GM20431 (cell line): Measurements from ENCODE around the gene LTBR.

Experiments
- in situ Hi-C: fragments of 300-500 bp; cut with MseI, MboI; formaldehyde crosslinking; loops from one replicate; pipeline ENCODE4 v1.15.0; 2020; ENCODE audit warnings: low sequenced_read_pairs; ENCODE audit not compliant: unreplicated experiment

Gene LTBR

DNA sequence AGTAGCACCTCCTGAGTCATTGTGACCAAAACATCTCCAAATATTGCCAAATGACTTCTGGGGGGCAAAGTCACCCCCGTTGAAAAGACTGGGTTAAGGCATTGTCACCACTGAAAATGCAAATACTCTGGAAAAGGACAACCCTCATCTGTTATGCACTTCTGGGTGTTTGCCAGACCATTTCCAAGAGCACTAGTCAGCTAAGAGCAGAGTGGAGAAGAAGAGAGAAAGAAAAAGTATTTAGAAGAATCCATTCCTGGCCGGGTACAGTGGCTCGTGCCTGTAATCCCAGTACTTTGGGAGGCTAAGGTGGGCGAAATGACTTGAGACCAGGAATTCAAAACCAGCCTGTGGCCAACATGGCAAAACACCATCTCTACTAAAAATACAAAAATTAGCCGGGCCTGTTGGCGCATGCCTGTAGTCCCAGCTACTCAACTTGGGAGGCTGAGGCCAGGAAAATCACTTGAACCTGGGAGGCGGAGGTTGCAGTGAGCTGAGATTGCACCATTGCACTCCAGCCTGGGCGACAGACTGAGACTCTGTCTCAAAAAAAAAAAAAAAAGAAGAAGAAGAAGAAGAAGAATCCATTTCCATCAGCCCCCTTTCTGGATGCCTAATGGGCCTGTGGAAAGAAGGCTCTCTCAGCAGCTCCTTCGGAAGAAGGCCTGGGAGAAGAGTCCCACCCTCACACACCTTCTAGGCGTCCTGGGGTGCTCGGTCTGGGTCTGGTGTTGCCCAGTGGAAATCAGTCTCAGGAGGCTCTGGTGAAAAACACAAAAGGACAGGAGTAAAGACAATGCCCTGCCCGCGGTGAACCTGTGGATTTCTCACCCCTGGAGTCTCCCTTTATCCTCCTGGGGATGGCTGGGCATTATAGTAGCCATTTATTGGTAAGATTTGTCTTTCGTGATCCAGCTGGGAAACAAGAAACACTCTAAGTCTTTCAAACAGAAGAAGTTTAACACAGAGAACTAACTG, 3.5 kb upstream of the LTBR start:
- in situ Hi-C loops: no loop called here

DNA sequence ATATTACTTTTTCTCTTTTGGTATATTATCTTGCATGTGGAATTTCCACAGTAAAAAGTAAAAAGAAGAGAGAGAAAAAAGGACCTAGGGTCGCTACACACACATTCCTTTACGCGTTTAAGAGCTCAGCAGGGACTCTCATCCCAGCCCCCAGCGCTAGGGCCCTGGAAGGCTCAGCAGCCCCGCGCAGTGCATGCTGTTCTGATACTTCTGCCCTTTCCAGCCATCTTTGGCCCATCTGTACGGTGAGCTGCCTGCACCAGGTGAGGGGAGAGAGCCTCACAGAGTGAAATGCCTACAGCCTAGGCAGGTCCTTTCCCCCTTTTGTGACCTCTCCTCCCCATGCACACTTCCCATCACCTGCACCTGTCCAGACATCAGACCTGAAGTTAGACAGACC, 1.6 kb upstream of the LTBR start:
- in situ Hi-C loops: no loop called here

DNA sequence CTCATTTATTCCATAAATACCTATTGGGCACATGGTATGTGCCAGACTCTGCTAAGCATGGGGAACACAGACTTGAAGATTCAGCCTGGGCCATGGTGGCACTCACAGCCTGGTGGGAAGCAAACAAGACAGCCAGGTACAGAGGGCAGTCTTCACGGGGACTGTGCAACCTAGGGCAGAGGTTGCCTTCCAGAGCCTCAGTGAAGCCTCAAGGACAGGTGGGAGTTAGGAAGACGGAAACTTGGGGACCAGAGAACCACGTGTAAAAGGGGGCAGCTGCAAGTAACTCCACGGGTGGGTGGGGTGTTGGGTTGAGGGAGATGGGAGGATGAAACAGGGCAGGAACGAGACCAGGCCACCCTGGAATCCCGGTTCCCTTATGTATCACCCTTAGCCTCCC, 980 bp upstream of the LTBR start:
- in situ Hi-C loops: no loop called here

DNA sequence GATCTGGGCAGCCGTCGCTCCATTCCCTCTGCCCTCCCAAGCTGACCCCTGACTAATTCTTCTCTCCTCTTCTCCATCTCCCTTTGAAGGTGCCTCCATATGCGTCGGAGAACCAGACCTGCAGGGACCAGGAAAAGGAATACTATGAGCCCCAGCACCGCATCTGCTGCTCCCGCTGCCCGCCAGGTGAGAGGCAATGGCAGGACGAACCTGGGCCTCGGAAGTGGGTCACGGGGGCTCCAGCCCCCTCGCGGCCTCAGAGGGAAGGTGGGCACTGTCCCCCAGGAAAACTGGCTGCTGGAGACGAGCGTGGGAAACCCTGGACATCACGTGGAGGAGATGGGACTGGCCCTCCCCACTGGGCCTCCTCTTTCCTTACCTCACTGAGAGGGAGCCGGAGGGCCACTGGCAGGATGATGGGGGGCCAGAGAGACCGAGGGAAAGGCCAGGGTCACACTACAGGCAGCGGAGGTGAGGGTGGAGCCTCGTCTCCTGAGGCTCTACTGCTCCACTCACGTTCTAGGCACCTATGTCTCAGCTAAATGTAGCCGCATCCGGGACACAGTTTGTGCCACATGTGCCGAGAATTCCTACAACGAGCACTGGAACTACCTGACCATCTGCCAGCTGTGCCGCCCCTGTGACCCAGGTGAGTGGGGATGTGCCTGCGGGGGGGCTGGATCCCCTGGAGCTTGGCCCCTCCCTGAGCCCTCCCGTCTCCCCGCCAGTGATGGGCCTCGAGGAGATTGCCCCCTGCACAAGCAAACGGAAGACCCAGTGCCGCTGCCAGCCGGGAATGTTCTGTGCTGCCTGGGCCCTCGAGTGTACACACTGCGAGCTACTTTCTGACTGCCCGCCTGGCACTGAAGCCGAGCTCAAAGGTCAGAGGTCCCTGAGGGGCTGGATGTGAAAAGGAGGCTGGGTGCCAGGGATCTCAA, 806 bp downstream of the LTBR start:
- in situ Hi-C loops: no loop called here

DNA sequence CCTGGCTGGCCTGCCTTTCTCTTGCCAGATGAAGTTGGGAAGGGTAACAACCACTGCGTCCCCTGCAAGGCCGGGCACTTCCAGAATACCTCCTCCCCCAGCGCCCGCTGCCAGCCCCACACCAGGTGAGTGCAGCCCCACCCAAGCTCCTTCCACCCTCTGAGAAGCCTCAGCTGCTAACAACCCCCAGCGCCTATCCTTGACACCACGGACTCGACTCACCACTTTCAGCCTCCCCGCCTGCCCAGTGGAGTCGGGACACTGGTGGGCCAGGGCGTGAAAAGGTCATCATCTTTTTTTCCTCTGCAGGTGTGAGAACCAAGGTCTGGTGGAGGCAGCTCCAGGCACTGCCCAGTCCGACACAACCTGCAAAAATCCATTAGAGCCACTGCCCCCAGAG, 2.1 kb downstream of the LTBR start:
- in situ Hi-C loops: no loop called here

- in situ Hi-C loops: no loop called here
Measured at GRCh38 chr12:6386491-6386890, 2.5 kb downstream of the LTBR start.

GRCh38 chr12:6387541-6387940, 3.6 kb downstream of the LTBR start:
- in situ Hi-C loops: no loop called here

GRCh38 chr12:6390084-6390799, 6.3 kb downstream of the LTBR start:
- in situ Hi-C loops: no loop called here

GRCh38 chr12:6391013-6391412, 7.1 kb downstream of the LTBR start:
- in situ Hi-C loops: no loop called here

GRCh38 chr12:6392504-6392903, 8.5 kb downstream of the LTBR start:
- in situ Hi-C loops: no loop called here

DNA sequence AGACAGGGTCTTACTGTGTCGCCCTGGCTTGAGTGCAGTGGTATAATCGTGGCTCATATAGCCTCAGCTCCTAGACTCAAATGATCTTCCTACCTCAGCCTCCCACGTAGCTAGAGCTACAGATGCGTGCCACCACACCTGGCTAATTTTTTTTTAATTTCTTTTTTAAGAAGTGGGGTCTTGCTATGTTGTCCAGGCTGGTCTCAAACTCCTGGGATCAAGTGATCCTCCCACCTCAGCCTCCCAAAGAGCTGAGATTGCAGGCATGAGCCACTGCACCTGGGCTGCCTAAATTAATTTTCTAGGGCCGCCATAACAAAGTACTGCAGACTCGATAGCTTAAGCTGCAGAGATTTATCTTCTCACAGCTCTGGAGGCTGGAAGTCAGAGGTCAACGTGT, 9.1 kb downstream of the LTBR start:
- in situ Hi-C loops: no loop called here

- in situ Hi-C loops: no loop called here
Measured at GRCh38 chr12:6394398-6394797, 10.4 kb downstream of the LTBR start.

GRCh38 chr12:6396031-6396430, 12.1 kb downstream of the LTBR start:
- in situ Hi-C loops: no loop called here

- in situ Hi-C loops: no loop called here
Measured at GRCh38 chr12:6399884-6400644, 16.1 kb downstream of the LTBR start.

GRCh38 chr12:6404390-6404789, 20.4 kb downstream of the LTBR start:
- in situ Hi-C loops: no loop called here

- in situ Hi-C loops: no loop called here
Measured at GRCh38 chr12:6405963-6406362, 22.0 kb downstream of the LTBR start.

DNA sequence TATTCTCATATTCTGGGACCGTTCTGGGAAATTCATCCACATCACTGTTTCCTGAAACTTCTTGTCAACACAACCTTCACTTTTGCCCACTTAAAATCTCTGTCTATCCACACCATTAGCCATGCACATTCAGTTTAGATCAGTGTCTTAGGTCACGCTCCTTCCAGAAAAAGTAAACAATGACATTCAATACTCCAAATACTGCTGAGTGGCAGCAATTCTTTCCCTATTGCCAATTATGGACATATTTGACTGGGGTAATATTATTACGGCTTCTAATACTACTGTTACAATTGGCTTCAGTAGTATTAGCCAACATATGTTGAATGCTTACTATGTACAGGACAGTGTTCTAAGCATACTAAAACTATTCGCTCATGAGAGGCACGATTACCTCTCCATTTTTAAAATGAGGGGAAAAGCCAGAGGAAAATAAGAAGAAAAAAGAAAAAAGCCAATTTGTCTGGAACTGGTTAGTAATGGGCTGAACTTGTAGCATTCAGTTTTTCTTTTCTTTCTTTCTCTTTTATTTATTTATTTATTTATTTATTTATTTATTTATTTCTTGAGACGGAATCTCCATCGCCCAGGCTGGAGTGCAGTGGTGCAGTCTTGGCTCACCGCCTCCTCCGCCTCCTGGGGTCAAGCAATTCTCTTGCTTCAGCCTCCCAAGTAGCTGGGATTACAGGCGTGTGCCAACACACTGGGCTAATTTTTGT, 23.4 kb downstream of the LTBR start:
- in situ Hi-C loops: no loop called here

- in situ Hi-C loops: no loop called here
Measured at GRCh38 chr12:6416596-6416995, 32.6 kb downstream of the LTBR start.

- in situ Hi-C loops: no loop called here
Measured at GRCh38 chr12:6418796-6419195, 34.8 kb downstream of the LTBR start.
